GM21528 (cell line): ENCODE data around the gene SGCD.

ENCODE experiments used
- ATAC-seq: cut with Tn5 transposase; IDR thresholded peaks from one replicate; pipeline ENCODE4 v1.9.1; 2021; ENCODE audit warnings: mild to moderate bottlenecking, moderate library complexity; ENCODE audit not compliant: unreplicated experiment, low FRiP score

Gene SGCD

DNA sequence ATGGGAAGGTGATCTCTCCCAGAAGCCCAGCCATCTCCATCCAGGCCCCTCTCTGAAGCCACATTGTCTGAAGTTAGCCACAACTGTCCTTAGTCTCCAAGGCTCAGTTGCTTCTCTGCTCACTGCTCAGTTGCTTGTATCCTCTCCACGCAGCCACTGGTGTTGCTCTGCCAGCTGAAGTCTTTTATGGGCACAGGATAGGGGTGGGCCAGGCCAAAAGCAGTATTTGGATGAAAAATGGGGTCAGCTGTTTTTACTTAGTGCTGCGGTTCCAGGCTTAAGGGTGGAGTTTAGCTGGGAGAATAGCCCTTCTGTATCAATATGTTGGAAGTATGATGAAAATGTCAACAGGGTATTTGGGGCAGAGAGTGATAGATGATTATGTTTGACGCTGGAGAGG is 354.3 kb downstream of the SGCD start:
- no peak for ATAC-seq

DNA sequence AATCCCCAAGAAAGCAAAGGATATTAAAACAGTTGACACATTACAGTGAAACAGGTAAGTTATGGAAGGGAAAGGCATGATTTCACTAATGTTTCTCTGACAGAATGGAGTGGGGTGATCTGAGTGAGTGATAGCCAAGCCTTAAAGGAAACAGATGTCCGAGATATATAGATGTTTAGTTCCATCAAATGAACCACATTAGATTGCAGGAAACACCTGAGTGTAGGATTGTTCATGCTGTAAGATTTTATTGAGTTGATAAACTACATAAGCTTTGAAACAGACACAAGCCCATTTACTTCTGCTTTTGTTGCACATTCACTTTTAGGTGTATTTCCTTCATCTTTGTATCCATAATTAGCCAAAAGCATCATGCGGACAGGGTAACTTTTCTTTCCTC is 356.0 kb downstream of the SGCD start:
- ATAC-seq = no peak

- no peak for ATAC-seq
Measured at GRCh38 chr5:156683509-156683908, 356.5 kb downstream of the SGCD start.

GRCh38 chr5:156684216-156684615 is 357.3 kb downstream of the SGCD start:
- ATAC-seq = no peak

DNA sequence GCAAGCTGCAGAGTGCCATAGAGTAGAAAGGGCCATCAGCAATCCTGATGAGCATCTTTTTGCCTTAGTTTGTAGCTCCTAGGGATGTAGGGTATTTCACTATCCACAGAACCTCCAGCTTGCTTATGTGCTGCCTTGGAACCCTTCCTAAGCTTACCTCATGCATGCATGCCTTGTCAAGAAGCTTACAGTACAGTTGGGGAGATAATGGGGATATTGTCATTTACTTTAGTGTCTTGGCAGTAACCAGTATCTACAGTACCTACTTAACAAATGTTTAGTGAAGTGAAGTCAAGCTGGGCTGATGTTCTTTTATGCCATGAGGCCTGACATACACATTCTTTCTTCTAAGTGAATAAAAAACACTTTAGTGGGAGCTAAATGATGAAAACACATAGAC is 358.5 kb downstream of the SGCD start:
- ATAC-seq = no peak

GRCh38 chr5:156686380-156686779 is 359.4 kb downstream of the SGCD start:
- ATAC-seq = no peak

- ATAC-seq = no peak
Measured at GRCh38 chr5:156686796-156687195, 359.8 kb downstream of the SGCD start.

DNA sequence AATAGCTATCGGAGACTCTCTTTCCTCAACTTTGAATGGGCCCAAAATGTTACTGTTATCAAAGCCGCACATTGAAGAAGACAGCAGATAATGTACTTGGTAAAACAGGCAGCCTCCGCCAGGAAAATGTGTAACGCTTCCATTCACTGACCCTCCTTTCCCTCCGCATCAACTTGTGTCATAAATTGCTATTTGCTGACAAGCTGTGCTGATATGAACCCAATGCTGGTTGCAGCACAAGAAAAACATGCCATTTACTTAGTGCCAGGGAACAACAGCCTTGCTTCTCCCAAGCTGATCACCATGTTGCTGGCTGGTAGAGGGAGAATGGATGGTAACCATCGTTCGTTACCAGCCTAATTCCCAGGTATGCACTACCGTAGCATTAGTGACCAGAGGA is 360.6 kb downstream of the SGCD start:
- ATAC-seq = no peak

DNA sequence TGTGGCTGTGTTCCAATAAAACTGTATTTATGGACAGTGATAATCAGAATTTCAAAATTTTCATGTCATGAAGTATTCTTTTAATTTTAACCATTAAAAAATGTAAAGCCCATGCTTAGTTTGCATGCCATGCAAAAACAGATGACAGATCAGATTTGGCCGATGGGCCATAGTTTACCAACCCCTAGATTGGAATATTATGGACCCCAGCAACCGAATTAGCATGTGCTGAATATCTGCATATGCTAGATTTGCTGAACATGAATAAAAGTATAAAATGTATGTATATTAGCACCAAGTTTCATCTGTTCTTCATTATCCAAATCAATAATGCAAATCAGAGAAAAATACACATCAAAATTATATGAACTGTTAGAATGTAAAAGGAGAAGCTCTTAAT is 364.6 kb downstream of the SGCD start:
- no peak for ATAC-seq

GRCh38 chr5:156693113-156693512 is 366.1 kb downstream of the SGCD start:
- no peak for ATAC-seq

DNA sequence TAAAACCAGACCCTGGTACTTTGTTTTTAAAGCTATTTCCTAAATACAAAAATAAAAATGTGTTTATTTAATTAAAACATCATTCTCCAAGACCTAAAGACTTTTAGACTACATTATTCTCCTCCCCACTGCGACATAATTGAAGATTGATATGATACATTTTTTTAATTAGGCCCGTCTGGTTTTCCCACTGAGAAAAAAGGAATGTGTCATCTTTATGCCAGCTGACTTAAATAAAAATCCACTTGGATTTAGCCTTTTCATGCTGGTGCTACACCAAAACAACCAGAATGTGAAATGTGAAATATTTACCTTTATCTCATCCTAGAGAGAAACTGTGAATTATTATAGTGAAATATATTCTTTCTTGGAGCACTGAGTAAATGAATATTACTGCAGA is 367.6 kb downstream of the SGCD start:
- ATAC-seq = no peak

- no peak for ATAC-seq
Measured at GRCh38 chr5:156695774-156696173, 368.8 kb downstream of the SGCD start.

- no peak for ATAC-seq
Measured at GRCh38 chr5:156698323-156698722, 371.4 kb downstream of the SGCD start.

- no peak for ATAC-seq
Measured at GRCh38 chr5:156699147-156699546, 372.2 kb downstream of the SGCD start.

DNA sequence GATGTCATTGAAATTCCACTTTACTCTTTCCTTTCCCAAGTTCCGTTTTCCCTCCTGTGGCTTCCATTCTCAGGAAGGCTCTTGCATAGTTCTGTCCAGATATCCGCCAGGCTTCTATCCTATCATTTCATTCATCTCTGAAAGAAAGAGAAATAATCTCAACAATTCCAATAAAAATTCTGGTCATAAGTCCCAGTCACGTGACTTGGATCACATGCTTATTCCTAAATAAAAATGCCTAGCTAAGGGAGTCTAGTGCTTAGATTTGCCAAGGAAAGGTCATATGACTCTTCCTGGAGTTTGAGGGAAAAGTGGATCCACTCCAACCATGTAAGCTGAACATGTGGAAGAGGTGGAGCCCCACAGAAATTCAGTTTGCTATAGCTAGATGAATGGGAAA is 377.2 kb downstream of the SGCD start:
- no peak for ATAC-seq

DNA sequence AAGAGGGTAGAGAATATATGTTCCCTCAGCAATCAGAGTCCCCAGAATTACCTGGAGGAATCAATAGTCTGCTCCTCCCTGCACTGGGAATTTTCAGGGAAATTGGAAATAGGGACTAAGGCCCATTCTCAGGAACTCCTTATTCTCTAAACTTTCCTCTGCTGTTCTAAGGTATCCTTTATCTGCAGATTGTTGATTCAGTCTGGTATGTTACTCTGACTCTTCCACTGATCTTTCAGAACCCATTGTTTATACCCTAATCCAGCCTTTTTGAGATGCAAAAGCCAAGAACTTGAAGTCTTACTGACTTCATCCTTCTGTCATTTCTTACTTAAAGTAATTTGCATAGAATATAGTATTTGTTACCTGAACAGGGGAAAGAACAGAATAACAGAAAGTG is 379.7 kb downstream of the SGCD start:
- no peak for ATAC-seq

- no peak for ATAC-seq
Measured at GRCh38 chr5:156707750-156708149, 380.8 kb downstream of the SGCD start.

DNA sequence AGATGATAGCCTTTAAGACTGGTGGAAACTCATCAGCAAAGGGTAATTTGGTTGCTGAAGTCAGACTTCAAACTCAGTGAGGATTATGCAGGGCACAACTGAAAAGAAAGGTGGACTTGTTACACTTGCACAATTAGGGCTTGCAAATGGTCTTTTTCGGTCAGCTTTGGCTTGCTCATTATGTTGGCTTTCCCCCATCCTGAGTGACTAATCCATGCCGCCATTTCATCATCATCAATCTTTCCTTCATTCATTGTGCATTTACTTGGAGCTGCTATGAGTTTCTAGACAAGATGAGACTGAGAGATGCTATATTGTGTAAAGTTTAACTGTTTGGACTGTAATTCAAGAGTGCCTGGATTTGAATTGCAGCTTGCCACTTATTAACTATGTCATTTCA is 388.3 kb downstream of the SGCD start:
- ATAC-seq = no peak

DNA sequence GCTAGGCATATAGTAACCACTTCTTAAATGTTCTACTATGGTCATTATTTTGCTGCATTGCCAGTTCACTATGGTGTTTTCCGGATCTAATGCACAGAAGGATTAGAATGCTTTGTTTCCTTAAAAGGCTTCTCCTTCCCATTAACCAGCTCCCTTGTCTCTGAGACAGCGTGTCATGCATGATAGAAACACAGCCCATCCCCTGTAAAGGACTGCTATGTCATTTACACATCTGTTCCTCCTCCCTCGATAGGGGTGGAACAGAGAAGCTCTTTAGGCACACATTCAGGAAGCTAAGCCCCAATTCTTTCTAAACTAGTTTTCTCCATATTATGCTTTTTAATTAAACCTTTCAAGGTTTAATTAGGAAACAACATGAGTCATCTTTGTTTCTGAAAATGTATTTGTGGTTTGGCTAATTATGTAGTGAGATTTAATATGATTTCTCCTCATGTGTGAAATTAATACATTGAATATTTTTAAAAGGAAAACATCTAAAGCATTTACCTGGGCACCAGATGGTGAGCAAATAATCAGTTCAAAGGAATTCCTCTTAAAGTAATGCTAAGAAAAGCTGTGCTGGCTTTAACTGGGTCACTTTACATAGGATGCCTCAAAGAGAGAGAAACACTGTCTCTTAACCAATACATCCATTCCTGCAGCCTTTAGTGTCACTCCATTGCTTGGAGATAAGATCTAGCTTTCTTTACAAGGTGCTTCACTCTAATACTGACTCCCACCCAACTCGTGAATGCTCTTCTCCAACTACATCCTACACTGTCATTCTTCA is 389.8 kb downstream of the SGCD start:
- no peak for ATAC-seq

- no peak for ATAC-seq
Measured at GRCh38 chr5:156718985-156719384, 392.0 kb downstream of the SGCD start.

DNA sequence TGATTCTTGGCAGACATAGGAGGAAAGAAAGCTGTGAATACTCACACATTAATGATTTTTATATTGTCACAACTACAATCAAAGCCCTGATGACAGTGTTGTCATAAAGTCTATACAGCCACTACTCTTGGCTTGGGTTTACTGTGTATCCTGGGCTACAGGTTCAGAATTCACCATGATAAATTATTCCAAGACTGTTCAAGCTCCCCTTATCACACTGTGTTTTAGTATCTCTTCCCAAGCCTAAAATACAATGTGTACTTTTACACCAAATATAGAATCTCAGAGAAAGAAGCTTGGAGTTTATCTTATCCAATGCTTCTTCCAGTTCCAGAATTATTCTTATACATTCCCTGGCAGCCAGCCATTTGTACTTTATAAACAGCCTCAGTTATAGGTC is 395.4 kb downstream of the SGCD start:
- no peak for ATAC-seq

- ATAC-seq = no peak
Measured at GRCh38 chr5:156735477-156735876, 408.5 kb downstream of the SGCD start.

DNA sequence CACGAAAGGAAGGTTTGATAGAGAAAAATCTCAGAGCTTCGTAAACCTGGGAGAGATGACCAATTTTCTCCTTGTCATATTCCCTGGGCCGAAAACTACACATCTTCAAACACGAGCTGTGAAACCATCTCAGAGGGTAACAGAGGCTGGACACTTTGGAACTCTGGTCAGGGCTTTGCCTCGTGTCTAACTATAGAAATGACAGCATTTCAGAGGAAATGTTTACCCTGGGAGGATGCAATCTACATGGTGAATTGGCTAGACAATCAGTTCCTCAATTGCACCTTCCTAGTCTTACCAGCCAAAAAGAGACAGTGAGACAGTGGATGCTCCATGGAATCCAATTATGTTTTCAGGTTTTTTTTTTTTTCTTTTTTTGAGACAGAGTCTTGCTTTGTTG is 414.6 kb downstream of the SGCD start:
- ATAC-seq = no peak
